Measurements from ENCODE around the gene CORIN.
A peak's percentile ranks its signal among the peaks of the same experiment; 100 is the strongest.
"Not testable (repeated sequence)": the region's sequence is repeated elsewhere in the genome, so short reads cannot be mapped to it uniquely, and the experiment has no call there.

The CORIN gene

DNA sequence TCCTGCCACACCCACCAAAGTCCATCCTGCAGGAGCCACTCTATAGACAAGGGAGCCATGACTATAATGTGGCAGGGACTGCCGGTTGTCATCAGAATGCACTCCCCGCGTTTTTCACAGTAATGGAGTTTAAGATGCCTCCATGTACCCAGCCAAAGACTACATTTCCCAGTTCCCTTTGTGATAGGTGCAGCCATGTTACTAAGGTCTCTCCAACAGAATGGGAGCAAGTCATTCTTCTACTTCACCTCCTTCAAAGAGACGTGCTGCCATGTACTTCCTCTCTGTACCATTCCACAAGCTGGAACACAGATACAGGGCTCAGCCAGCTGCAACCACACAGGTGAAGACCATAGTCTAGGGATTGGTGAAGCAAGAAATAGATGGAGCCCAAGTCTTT is 126.7 kb downstream of the CORIN start:
- no peak overlapping the region for H3K4me2 ChIP-seq (ENCODE audit: low read length)
- no CpG with 5 or more reads among the region's 4 CpGs for WGBS (ENCODE audit: extremely low coverage, insufficient coverage, low lambda C conversion rate)
- no peak overlapping the region for H2BK15ac ChIP-seq (replicated peaks; ENCODE audit: low read depth)
- H3K79me2 ChIP-seq (ENCODE audit: control insufficient read depth, insufficient read depth, low read length), result no peaks in the 10 kb centered on the region
- H3K4ac ChIP-seq (ENCODE audit: low read depth, low read length), result no peak overlapping the region
- H3K18ac ChIP-seq (ENCODE audit: low read length), result no peak overlapping the region
- no peak overlapping the region for H4K8ac ChIP-seq (ENCODE audit: low read depth, low read length)
- H4K5ac ChIP-seq (ENCODE audit: low read length), result no peak overlapping the region
- H3K27ac ChIP-seq (ENCODE audit: low read depth, low read length), result no peak overlapping the region
- DNase-seq, result no peak
- H3K23ac ChIP-seq (ENCODE audit: low read length), result no peak overlapping the region
- no peaks in the 10 kb centered on the region for H3K36me3 ChIP-seq (ENCODE audit: control insufficient read depth, insufficient read depth, low read length)
- no peaks in the 10 kb centered on the region for H3K79me1 ChIP-seq (ENCODE audit: low read length)
- no peak overlapping the region for H3K56ac ChIP-seq (ENCODE audit: low read length)
- no peak overlapping the region for H2BK5ac ChIP-seq (ENCODE audit: low read length)
- no peak overlapping the region for H2AK5ac ChIP-seq (ENCODE audit: low read length)
- no peak overlapping the region for H3K4me3 ChIP-seq (ENCODE audit: low read length)
- no peak overlapping the region for H3K9ac ChIP-seq (ENCODE audit: low read length)
- no peak overlapping the region for H2BK120ac ChIP-seq (ENCODE audit: low read depth, low read length)
- no peaks in the 10 kb centered on the region for H3K4me1 ChIP-seq (ENCODE audit: control insufficient read depth, low read depth, low read length)
- no peaks in the 10 kb centered on the region for H3K27me3 ChIP-seq (ENCODE audit: insufficient read depth, low read length, poor library complexity)

DNA sequence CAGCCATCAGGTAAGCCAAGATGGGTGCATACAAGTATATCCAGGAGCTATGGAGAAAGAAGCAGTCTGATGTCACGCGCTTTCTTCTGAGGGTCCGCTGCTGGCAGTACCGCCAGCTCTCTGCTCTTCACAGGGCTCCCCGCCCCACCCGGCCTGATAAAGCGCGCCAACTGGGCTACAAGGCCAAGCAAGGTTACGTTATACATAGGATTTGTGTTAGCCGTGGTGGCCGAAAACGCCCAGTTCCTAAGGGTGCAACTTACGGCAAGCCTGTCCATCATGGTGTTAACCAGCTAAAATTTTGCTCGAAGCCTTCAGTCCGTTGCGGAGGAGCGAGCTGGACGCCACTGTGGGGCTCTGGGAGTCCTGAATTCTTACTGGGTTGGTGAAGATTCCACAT is 131.5 kb downstream of the CORIN start:
- no CpG with 5 or more reads among the region's 18 CpGs for WGBS (ENCODE audit: extremely low coverage, insufficient coverage, low lambda C conversion rate)
- not testable (repeated sequence) for H4K5ac ChIP-seq (ENCODE audit: low read length)

DNA sequence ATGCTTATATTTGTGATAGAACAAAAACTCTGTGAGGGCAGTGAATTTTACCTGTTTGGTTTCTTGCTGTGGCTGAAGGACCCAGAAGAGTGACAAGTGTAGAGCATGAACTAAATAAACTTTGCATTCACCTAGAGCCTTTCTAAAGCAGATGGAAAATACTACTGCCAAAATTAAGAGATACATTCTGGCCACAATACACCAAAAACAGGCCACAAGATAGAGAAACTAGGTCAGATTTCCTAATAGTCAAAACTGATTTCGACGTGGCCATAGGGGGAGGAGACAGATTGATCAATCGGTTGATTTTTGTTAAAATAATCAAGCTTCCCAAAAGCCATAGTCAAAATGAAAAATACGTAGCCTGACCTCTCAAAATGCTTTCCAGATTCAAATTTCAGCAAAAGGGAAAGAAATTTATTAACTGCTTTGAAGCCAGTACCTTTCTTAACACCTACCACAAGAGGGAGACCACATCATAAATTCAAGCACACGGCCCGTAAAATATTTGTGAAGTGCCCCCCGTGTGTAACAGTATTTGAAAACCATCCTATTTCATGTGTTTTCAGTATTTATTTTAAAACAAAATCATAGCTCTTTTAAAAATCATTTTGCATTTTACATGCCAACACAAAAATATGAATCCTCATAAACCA is 132.4 kb downstream of the CORIN start:
- DNase-seq, result peak; percentile 47
- no peak overlapping the region for H3K23ac ChIP-seq (ENCODE audit: low read length)
- no peak overlapping the region for H3K18ac ChIP-seq (ENCODE audit: low read length)
- H3K79me1 ChIP-seq (ENCODE audit: low read length), result no peaks in the 10 kb centered on the region
- H2BK120ac ChIP-seq (ENCODE audit: low read depth, low read length), result no peak overlapping the region
- H3K4me3 ChIP-seq (ENCODE audit: low read length), result no peak overlapping the region
- H3K9ac ChIP-seq (ENCODE audit: low read length), result no peak overlapping the region
- H3K4me2 ChIP-seq (ENCODE audit: low read length), result no peak overlapping the region
- H3K56ac ChIP-seq (ENCODE audit: low read length), result no peak overlapping the region
- H3K4me1 ChIP-seq (ENCODE audit: control insufficient read depth, low read depth, low read length), result no peaks in the 10 kb centered on the region
- H2BK5ac ChIP-seq (ENCODE audit: low read length), result no peak overlapping the region
- no peak overlapping the region for H2BK15ac ChIP-seq (replicated peaks; ENCODE audit: low read depth)
- no peaks in the 10 kb centered on the region for H3K79me2 ChIP-seq (ENCODE audit: control insufficient read depth, insufficient read depth, low read length)
- H3K27ac ChIP-seq (ENCODE audit: low read depth, low read length), result no peak overlapping the region
- H2AK5ac ChIP-seq (ENCODE audit: low read length), result no peak overlapping the region
- no peak overlapping the region for H4K5ac ChIP-seq (ENCODE audit: low read length)
- no peaks in the 10 kb centered on the region for H3K36me3 ChIP-seq (ENCODE audit: control insufficient read depth, insufficient read depth, low read length)
- H3K4ac ChIP-seq (ENCODE audit: low read depth, low read length), result no peak overlapping the region
- WGBS (ENCODE audit: extremely low coverage, insufficient coverage, low lambda C conversion rate), result no CpG with 5 or more reads among the region's 7 CpGs
- H4K8ac ChIP-seq (ENCODE audit: low read depth, low read length), result no peak overlapping the region
- H3K27me3 ChIP-seq (ENCODE audit: insufficient read depth, low read length, poor library complexity), result no peaks in the 10 kb centered on the region

More for the DNA sequence above, 131.5 kb downstream of the CORIN start:
- H2BK120ac ChIP-seq (ENCODE audit: low read depth, low read length); H3K4me2 ChIP-seq (ENCODE audit: low read length); H2BK5ac ChIP-seq (ENCODE audit: low read length); H3K79me1 ChIP-seq (ENCODE audit: low read length); H3K27me3 ChIP-seq (ENCODE audit: insufficient read depth, low read length, poor library complexity); H4K8ac ChIP-seq (ENCODE audit: low read depth, low read length); H3K18ac ChIP-seq (ENCODE audit: low read length); H3K4ac ChIP-seq (ENCODE audit: low read depth, low read length); H3K56ac ChIP-seq (ENCODE audit: low read length); DNase-seq; H3K36me3 ChIP-seq (ENCODE audit: control insufficient read depth, insufficient read depth, low read length); H3K4me1 ChIP-seq (ENCODE audit: control insufficient read depth, low read depth, low read length); H3K79me2 ChIP-seq (ENCODE audit: control insufficient read depth, insufficient read depth, low read length); H3K23ac ChIP-seq (ENCODE audit: low read length); H3K27ac ChIP-seq (ENCODE audit: low read depth, low read length); H3K4me3 ChIP-seq (ENCODE audit: low read length); H3K9ac ChIP-seq (ENCODE audit: low read length); H2BK15ac ChIP-seq (replicated peaks; ENCODE audit: low read depth); H2AK5ac ChIP-seq (ENCODE audit: low read length): not testable (repeated sequence)

DNA sequence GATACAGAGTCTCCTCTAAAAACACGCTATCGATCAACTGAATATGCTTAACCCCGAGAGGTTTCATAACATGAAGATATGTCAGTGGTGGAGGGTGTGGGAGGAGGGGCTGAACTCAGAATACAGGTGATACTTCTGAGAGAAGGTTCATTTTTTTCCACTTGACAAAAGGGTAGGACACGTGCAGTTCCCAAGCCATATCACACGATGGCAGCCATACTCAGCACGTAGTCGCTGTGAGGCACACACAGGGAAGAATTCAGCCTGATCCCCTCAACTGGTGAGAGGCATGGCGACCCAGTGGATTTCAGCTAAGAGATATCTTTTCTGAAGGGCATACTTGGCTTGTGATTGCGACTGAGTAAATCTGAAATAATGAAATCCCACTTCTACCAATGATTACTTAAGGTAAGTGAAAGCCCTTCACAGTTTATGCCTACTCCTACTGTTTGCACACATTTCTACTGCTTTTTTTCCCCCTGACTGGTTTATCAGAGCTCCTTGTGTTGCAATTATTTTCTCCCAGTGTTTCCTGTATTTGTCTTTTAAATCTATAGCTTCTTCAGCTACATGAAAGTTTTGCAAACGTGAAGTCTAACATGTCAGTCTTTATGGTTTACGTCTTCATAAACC is 133.1 kb downstream of the CORIN start:
- Histone ChIP-seq H3K27me3 (ENCODE audit: insufficient read depth, low read length, poor library complexity) (no peaks in the 10 kb centered on the region), H3K23ac (ENCODE audit: low read length) (no peak overlapping the region), H4K5ac (ENCODE audit: low read length) (no peak overlapping the region), H3K9ac (ENCODE audit: low read length) (no peak overlapping the region), H2BK15ac (replicated peaks; ENCODE audit: low read depth) (no peak overlapping the region), H2BK120ac (ENCODE audit: low read depth, low read length) (no peak overlapping the region), H3K27ac (ENCODE audit: low read depth, low read length) (no peak overlapping the region), H3K79me2 (ENCODE audit: control insufficient read depth, insufficient read depth, low read length) (no peaks in the 10 kb centered on the region), H3K56ac (ENCODE audit: low read length) (no peak overlapping the region), H3K18ac (ENCODE audit: low read length) (no peak overlapping the region), H4K8ac (ENCODE audit: low read depth, low read length) (no peak overlapping the region), H3K4me3 (ENCODE audit: low read length) (no peak overlapping the region), H2BK5ac (ENCODE audit: low read length) (no peak overlapping the region), H3K4me1 (ENCODE audit: control insufficient read depth, low read depth, low read length) (no peaks in the 10 kb centered on the region), H3K79me1 (ENCODE audit: low read length) (no peaks in the 10 kb centered on the region), H3K4me2 (ENCODE audit: low read length) (no peak overlapping the region), H2AK5ac (ENCODE audit: low read length) (no peak overlapping the region), H3K36me3 (ENCODE audit: control insufficient read depth, insufficient read depth, low read length) (no peaks in the 10 kb centered on the region), H3K4ac (ENCODE audit: low read depth, low read length) (no peak overlapping the region)
- no CpG with 5 or more reads among the region's 11 CpGs for WGBS (ENCODE audit: extremely low coverage, insufficient coverage, low lambda C conversion rate)
- peak; percentile 81 for DNase-seq

DNA sequence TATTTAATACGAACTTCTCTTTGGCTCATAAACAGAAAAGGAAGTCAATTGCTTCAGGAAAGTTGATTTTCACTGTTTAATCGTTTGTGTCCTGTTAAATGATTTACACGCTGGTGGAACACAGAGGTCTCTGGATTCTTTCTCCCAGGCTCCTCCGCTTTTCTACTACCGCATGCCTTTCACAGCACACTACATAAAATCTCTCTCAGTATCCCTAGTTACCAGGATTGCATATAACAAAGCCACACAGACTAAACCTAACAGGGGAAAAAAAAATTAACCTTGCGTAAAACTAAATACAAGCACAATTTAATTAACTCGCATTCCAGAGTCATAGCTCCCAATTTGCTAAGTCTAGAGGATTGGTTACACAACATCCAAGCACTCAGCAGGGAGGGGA is 133.9 kb downstream of the CORIN start:
- Histone ChIP-seq H2AK5ac (ENCODE audit: low read length) (no peak overlapping the region), H3K4me2 (ENCODE audit: low read length) (no peak overlapping the region), H3K4me1 (ENCODE audit: control insufficient read depth, low read depth, low read length) (no peaks in the 10 kb centered on the region), H3K79me1 (ENCODE audit: low read length) (no peaks in the 10 kb centered on the region), H3K27me3 (ENCODE audit: insufficient read depth, low read length, poor library complexity) (no peaks in the 10 kb centered on the region), H3K56ac (ENCODE audit: low read length) (no peak overlapping the region), H3K4ac (ENCODE audit: low read depth, low read length) (no peak overlapping the region), H3K23ac (ENCODE audit: low read length) (no peak overlapping the region), H2BK120ac (ENCODE audit: low read depth, low read length) (no peak overlapping the region), H3K4me3 (ENCODE audit: low read length) (no peak overlapping the region), H3K27ac (ENCODE audit: low read depth, low read length) (no peak overlapping the region), H3K18ac (ENCODE audit: low read length) (no peak overlapping the region), H2BK15ac (replicated peaks; ENCODE audit: low read depth) (no peak overlapping the region), H3K9ac (ENCODE audit: low read length) (no peak overlapping the region), H4K8ac (ENCODE audit: low read depth, low read length) (no peak overlapping the region), H3K79me2 (ENCODE audit: control insufficient read depth, insufficient read depth, low read length) (no peaks in the 10 kb centered on the region), H2BK5ac (ENCODE audit: low read length) (no peak overlapping the region), H4K5ac (ENCODE audit: low read length) (no peak overlapping the region), H3K36me3 (ENCODE audit: control insufficient read depth, insufficient read depth, low read length) (no peaks in the 10 kb centered on the region)
- no peak for DNase-seq
- WGBS (ENCODE audit: extremely low coverage, insufficient coverage, low lambda C conversion rate), result no CpG with 5 or more reads among the region's 7 CpGs

DNA sequence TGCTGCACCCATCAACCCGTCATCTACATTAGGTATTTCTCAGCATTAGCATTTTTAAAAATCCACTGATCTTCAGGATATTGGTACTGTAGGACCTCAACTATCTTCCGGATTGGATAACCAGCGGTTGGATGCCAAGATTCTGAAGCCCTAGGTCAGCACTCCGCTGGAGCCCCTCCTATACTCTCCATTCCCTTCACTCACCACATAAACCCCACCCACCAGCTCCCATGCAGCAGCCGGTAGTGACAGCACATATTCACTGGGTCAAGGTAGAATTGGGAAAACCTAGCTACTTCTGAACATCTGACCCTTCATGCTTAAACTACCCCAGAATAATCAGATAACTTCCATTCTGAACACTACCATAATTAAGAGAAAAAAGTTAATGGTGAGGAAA is 134.9 kb downstream of the CORIN start:
- Histone ChIP-seq H2AK5ac (ENCODE audit: low read length) (no peak overlapping the region), H3K27me3 (ENCODE audit: insufficient read depth, low read length, poor library complexity) (no peaks in the 10 kb centered on the region), H3K79me1 (ENCODE audit: low read length) (no peaks in the 10 kb centered on the region), H3K56ac (ENCODE audit: low read length) (no peak overlapping the region), H3K4me3 (ENCODE audit: low read length) (no peak overlapping the region), H4K8ac (ENCODE audit: low read depth, low read length) (no peak overlapping the region), H3K79me2 (ENCODE audit: control insufficient read depth, insufficient read depth, low read length) (no peaks in the 10 kb centered on the region), H3K9ac (ENCODE audit: low read length) (no peak overlapping the region), H4K5ac (ENCODE audit: low read length) (no peak overlapping the region), H2BK15ac (replicated peaks; ENCODE audit: low read depth) (no peak overlapping the region), H3K36me3 (ENCODE audit: control insufficient read depth, insufficient read depth, low read length) (no peaks in the 10 kb centered on the region), H3K4me1 (ENCODE audit: control insufficient read depth, low read depth, low read length) (no peaks in the 10 kb centered on the region), H2BK120ac (ENCODE audit: low read depth, low read length) (no peak overlapping the region), H3K4me2 (ENCODE audit: low read length) (no peak overlapping the region), H2BK5ac (ENCODE audit: low read length) (no peak overlapping the region), H3K18ac (ENCODE audit: low read length) (no peak overlapping the region), H3K23ac (ENCODE audit: low read length) (no peak overlapping the region), H3K4ac (ENCODE audit: low read depth, low read length) (no peak overlapping the region), H3K27ac (ENCODE audit: low read depth, low read length) (no peak overlapping the region)
- peak; percentile 23 for DNase-seq
- no CpG with 5 or more reads among the region's 5 CpGs for WGBS (ENCODE audit: extremely low coverage, insufficient coverage, low lambda C conversion rate)
